OCI-M2 (cell line): ENCODE measurements around the gene HTR3A.
"Not testable (repeated sequence)": the region's sequence is repeated elsewhere in the genome, so short reads cannot be mapped to it uniquely, and the experiment has no call there.

Source experiments
- DNase-seq: peaks from one replicate; lab custom pipeline; 2025; ENCODE audit not compliant: unreplicated experiment; lab: John Stamatoyannopoulos, UW

HTR3A gene

GRCh38 chr11:113974741-113975470 is at the start of gene HTR3A:
Gene HTR3A (plus strand): TSS chr11:113975108. CDS start chr11:113975326, 218 bp downstream.
- no peak for DNase-seq

- no peak for DNase-seq
These were observed 48.4 kb upstream of the HTR3A start for GRCh38 chr11:113926273-113927197.

GRCh38 chr11:113928311-113928710 is 46.6 kb upstream of the HTR3A start:
- no peak for DNase-seq

- DNase-seq, result no peak
These were observed 42.1 kb upstream of the HTR3A start for GRCh38 chr11:113932788-113933187.

- not testable (repeated sequence) for DNase-seq
These were observed 40.7 kb upstream of the HTR3A start for GRCh38 chr11:113934193-113934592.

GRCh38 chr11:113934761-113935160 is 40.1 kb upstream of the HTR3A start:
- DNase-seq, result no peak

- no peak for DNase-seq
These were observed 39.0 kb upstream of the HTR3A start for GRCh38 chr11:113935858-113936257.

GRCh38 chr11:113937918-113938317 is 37.0 kb upstream of the HTR3A start:
- no peak for DNase-seq

- no peak for DNase-seq
These were observed 32.7 kb upstream of the HTR3A start for GRCh38 chr11:113942256-113942655.

- DNase-seq, result not testable (repeated sequence)
These were observed 28.7 kb upstream of the HTR3A start for GRCh38 chr11:113946162-113946561.

GRCh38 chr11:113947994-113948393 is 26.9 kb upstream of the HTR3A start:
- no peak for DNase-seq

- DNase-seq, result no peak
These were observed 25.0 kb upstream of the HTR3A start for GRCh38 chr11:113949891-113950290.

GRCh38 chr11:113951537-113951936 is 23.4 kb upstream of the HTR3A start:
- DNase-seq, result no peak

- no peak for DNase-seq
These were observed 22.8 kb upstream of the HTR3A start for GRCh38 chr11:113952070-113952469.

- DNase-seq, result no peak
These were observed 22.3 kb upstream of the HTR3A start for GRCh38 chr11:113952588-113952987.

- DNase-seq, result no peak
These were observed 20.7 kb upstream of the HTR3A start for GRCh38 chr11:113954235-113954634.

- no peak for DNase-seq
These were observed 17.9 kb upstream of the HTR3A start for GRCh38 chr11:113956986-113957385.

- DNase-seq, result no peak
These were observed 14.1 kb upstream of the HTR3A start for GRCh38 chr11:113960702-113961330.

GRCh38 chr11:113967361-113967760 is 7.5 kb upstream of the HTR3A start:
- DNase-seq, result no peak

GRCh38 chr11:113971506-113972195 is 3.3 kb upstream of the HTR3A start:
- DNase-seq, result no peak

GRCh38 chr11:113977071-113977490 is 2.2 kb downstream of the HTR3A start:
- no peak for DNase-seq
